Umbilical cord (tissue), 2 donors: Measurements from ENCODE around the gene ANKH. TPM values are rescaled to one million over a fixed set of nuclear protein-coding genes. Genes with fewer than 3 reads are reported as not detected.
A peak's percentile ranks its signal among the peaks of the same experiment; 100 is the strongest.

Source experiments
- DNase-seq: peaks from one replicate; pipeline ENCODE4 v3.0.0-alpha.2; 2015; ENCODE audit warnings: low spot score
- total RNA-seq: library from RNA; depleted of rRNA; stranded (reverse); fragments of >200 nt; gene quantifications from one replicate; pipeline ENCODE4 v1.2.3, GENCODE V29; 2014; ENCODE audit warnings: low replicate concordance; ENCODE audit not compliant: insufficient read depth

Gene ANKH
- total RNA-seq, 1 donor from 2014 or later: 27.0 TPM

DNA sequence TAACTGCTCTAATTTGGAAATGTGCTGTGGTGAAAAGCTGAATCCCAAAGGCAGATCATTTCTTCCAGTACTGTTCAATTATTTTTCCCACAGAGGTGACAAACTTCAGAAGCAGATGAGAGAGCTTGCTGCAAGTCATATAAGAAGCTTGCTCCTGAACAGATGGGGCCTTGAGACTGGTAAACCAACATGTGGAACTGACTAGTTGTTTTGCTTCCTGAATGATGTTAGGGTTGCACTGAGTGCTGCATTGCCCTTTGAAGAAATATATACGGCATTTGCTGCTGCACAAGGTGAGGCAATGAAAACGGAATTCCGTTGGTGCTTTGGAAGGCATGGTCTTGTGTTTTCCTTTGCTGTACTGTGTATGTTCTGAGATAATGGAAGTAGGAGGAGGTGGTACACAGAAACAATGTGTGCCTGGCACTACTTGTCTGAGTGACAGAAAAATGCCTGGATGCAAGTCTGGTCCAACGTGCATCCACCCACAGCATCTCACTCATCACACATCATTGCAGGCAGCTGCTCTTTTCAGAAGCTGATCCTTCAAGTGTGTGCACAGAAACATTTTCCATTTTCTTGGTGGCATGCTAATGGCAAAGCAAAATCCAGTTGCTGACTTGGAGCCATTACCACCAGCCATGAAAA is 76.9 kb downstream of the ANKH start:
- DNase-seq: no peak

DNA sequence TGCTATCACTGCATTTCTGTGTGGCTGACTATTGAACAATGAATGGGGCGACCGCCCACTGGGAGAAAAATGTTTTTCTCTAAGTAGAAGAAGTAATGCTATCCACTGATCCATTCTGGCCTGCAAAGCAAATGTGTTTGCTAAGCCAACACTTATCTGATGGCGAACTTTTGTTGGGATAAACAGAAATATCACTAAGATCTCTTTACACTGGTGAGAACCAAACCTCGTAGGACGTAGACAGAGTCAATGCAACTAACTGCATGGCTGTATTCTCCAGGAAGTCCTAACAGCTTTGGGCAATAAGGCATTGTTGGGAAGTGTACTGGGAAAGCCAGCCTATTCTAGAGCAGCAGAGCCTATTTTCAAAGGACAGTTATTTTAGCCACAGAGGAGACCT is 77.7 kb downstream of the ANKH start:
- DNase-seq: no peak

GRCh38 chr5:14790911-14791310 is 80.7 kb downstream of the ANKH start:
- DNase-seq: no peak

GRCh38 chr5:14790220-14790619 is 81.4 kb downstream of the ANKH start:
- DNase-seq: no peak

DNA sequence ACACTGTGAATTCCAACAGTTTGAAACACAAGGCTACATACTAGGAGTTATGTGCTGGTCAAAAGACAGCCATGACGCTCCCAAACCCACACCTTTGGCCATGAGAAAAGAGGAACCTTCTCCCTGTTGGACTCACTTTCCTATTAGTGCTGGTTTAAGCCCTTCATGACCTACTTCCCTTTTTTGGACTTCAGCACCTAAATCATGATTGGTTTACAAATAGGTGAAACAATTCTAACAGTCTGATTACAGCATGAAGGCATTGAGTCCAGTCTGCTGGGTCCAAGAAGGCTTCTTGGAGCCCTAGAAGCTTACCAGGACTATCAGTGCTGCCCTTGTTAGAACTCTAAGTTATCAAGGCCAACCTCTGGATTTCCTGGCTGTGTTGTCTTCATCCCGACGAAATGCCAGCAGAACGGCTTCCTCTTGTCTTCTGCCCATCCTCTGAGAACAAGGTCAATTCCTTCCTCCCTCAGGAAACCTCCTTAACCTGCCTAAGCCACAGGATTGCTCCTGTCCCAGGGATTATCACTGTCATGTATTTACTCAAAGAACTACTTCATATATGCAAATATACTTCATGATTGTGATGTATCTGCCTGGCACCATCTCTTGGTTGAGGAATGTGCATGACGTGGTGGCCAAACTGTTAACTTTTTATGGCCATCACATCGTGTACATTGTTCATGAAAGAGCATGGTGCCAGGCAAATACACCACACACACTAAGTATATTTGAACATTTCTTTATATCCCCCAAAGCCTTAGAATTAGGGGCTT is 83.6 kb downstream of the ANKH start:
- no peak for DNase-seq

GRCh38 chr5:14783691-14784090 is 87.9 kb downstream of the ANKH start:
- no peak for DNase-seq

DNA sequence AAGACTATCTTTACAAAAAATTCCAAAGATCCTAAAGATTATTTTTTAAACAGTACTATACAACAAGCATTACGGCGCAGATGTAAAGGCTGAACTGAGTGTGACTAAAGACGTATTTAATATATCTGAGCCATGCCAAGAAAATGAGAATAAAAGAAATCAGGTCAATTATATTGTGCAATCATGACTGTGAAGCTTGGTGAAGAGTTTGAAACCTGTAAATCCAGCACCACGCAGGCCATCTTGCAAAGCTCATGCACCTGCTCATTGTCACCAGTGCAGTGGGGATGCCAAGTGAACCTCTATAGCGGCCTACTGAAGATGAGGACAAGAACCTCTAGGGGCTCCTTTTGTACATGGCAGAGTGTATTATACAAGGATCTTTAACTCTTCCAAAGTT is 89.0 kb downstream of the ANKH start:
- DNase-seq: peak; percentile 8

DNA sequence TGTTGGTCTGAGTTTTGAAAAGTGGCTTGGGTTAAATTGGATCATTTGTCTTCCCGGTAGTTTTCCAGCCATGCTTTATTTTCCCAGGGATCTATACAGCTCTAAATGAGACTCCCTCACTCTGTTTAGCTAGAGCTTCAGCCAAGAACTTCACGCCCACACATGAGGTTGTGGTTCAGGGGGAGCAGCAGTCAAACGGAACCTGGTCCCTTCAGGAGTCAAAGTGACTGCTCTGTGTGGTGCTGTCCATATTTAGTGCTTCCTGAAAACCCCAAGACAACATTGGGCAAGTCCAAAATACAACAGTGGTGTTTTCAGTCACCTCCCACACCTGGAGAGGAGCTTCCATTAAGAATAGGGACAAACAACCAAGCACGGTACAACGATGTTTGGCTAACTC is 90.5 kb downstream of the ANKH start:
- DNase-seq: no peak

DNA sequence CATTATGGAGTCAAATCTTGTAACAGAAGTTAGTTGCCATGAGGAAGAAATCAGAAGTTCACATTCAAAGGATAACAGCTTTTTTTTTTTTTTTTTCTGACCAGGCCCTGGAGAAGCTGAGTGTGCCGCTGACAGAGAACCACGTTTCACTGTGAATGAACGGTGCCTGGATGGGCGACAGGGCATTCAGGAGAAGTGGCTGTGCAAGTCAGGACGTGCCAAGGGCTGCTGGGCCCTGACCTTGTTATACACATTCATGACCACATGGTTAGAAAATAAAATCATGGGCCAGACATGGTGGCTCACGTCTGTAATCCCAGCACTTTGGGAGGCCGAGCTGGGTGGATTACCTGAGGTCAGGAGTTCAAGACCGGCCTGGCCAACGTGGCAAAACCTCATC is 91.6 kb downstream of the ANKH start:
- DNase-seq: no peak

- no peak for DNase-seq
Observed at GRCh38 chr5:14778792-14779070, 92.8 kb downstream of the ANKH start.

- no peak for DNase-seq
Observed at GRCh38 chr5:14777932-14778791, 93.4 kb downstream of the ANKH start.

DNA sequence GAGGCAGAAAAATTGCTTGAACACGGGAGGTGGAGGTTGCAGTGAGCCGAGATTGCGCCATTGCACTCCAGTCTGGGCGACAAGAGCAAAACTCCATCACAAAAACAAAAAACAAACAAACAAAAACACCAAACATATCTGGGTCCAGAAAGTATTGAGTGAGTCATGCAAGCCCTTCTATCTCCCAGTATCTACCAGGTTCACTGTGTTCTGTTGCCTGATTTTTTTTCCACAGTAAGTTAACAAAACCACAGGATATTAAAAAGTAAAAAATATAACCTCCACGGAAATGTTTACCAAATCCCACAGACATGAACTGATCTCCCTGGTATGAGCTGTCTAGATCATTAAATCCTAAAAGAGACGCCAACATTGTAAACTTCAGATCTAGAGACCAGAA is 94.4 kb downstream of the ANKH start:
- peak; percentile 74 for DNase-seq

GRCh38 chr5:14776602-14777001 is 95.0 kb downstream of the ANKH start:
- peak; percentile 79 for DNase-seq

GRCh38 chr5:14775857-14776256 is 95.7 kb downstream of the ANKH start:
- no peak for DNase-seq

- DNase-seq: no peak
Observed at GRCh38 chr5:14773588-14773987, 98.0 kb downstream of the ANKH start.

DNA sequence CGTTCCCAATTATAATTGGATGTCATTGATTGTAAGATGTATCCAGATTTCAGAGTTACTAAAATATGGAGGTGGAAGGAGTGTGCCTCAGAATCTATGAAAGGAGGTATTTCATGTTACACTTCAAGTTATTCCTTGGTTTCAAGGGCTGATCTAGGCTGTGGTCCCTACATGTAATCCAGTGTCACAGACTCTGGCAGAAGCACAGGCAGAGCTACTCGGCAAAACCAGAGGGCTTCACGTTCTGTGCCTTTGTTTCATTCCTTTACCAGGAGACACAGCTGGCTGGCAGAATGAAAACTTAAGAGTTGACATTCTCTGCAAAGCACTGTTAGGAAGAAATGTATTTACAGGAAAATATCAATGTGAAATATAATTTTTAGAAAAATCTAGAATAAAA is 99.6 kb downstream of the ANKH start:
- DNase-seq: no peak

GRCh38 chr5:14771189-14771588 is 100.4 kb downstream of the ANKH start:
- no peak for DNase-seq

DNA sequence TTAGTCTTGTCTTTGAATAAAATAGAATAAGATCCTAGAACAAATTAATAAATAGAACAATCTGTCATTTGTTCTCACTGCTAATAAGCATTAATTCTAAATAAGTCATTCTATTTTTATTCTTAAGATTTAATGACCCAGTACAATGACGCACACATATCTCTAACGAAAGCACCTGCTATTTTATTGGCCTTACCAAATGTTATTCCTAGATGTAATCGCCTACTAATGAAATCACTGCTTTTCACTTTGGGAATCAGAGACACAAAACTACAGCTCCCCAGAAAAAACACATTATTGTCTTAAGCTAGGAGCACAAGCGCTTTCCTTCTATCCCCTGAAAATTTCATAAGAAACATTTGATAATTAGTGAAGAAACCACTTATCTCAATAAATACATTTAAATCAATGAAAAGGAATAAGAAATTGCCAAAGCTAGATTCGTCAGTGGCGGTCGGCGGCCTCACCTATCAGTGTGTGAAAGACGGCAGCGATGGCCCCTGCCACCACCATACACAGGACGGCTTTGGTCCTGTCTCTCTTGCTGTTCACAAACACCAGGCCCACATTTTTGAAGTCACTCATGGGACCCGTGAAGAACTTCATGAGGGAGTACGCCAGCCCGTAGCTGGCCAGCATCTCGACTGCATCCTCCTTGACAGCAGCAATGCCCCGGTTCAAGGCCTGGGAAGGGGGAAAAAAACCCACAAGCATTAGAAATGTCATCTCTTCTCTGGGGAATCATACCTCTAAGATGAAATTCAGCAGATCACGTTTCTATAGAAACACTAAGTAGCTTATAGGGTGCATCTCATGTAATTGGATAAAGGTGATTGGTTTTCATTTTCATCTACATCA is 102.8 kb downstream of the ANKH start:
- DNase-seq: no peak

- DNase-seq: no peak
Observed at GRCh38 chr5:14767735-14768507, 103.7 kb downstream of the ANKH start.

- no peak for DNase-seq
Observed at GRCh38 chr5:14767053-14767452, 104.5 kb downstream of the ANKH start.

DNA sequence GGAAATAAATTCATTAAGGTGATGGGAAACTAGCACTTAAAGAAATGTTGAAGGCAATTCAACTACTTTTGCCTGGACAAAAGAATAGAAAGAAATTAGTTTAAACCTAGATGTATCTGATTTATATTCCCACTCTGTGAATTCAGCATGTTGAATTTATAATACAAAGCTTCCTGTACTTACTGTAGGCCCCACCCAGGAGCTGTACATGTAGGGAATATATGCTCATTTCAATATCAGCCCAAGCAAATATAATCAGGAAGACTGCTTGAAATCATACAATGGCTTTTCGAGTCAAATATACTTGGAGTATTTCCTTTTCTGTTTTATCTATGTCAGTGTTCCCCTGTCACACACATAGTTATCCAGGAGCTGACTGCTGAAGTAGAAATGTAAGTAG is 105.0 kb downstream of the ANKH start:
- DNase-seq: no peak
